HG03175 (cell line): ENCODE data around the gene OPRM1.
"Not testable (repeated sequence)": the region's sequence is repeated elsewhere in the genome, so short reads cannot be mapped to it uniquely, and the experiment has no call there.

Source experiments
- ATAC-seq: cut with Tn5 transposase; IDR thresholded peaks from one replicate; pipeline ENCODE4 v1.9.1; 2021; ENCODE audit warnings: mild to moderate bottlenecking, moderate library complexity; ENCODE audit not compliant: unreplicated experiment

The OPRM1 gene

GRCh38 chr6:154039231-154039842 is at the start of gene OPRM1:
Gene OPRM1 (plus strand): TSS chr6:154039240. CDS start chr6:154039545, 305 bp downstream.
- no peak for ATAC-seq

DNA sequence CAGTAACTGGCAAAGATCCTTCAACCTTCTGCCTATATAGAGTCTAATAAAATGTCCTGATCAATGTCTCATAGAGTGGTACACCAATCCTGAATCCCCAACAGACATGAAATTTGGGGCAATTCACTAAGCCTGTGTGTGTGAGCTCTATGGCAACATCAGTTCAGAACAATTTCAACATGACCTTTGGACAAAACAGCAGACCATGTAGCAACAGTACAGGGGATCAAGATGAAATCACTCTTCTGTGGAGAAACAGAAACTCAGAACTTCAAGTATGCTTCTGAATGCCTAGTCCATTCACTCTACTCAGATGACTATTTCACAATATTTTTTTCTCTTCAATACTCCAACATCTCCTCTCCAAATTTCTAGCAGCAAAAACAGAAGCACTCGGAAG is 49.1 kb upstream of the OPRM1 start:
- ATAC-seq: no peak

DNA sequence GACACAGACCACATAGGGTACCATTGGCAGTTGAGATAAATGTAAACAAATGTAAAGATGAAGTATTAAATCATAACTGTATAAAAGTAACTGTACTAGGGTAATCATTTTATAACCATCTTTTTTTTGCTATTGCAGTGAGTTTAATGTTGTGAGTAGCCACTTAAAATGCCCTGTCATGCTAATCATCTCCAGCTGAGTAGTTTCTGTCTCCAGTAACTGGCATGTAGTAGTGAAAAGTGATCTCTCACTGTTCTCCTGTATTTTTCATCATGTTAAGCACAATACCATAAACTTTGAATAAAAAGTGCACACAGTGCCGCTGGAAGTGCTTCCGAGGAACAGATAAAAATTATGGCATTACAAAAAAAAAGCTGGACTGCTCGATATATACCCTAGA is 45.0 kb upstream of the OPRM1 start:
- ATAC-seq: no peak

DNA sequence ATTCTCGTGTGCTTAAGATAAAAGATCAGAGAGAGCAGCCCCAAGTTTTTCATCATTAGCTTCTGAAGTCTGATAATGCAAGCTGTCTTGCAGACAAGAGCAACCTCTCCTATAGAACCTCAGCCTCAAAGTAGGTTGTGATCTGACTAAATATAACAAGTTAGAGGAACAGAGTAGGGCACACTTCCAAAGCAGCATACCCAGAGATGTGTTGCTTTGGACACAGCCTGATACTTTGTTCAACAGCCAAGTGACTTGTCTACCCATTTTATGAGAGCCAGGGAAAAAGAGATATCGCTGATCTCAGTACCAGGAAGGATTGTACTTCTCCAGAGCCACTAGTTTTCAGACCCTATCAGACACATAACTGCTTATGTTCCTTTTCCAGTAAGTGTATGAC is 44.2 kb upstream of the OPRM1 start:
- no peak for ATAC-seq

GRCh38 chr6:153997221-153997620 is 41.8 kb upstream of the OPRM1 start:
- no peak for ATAC-seq

DNA sequence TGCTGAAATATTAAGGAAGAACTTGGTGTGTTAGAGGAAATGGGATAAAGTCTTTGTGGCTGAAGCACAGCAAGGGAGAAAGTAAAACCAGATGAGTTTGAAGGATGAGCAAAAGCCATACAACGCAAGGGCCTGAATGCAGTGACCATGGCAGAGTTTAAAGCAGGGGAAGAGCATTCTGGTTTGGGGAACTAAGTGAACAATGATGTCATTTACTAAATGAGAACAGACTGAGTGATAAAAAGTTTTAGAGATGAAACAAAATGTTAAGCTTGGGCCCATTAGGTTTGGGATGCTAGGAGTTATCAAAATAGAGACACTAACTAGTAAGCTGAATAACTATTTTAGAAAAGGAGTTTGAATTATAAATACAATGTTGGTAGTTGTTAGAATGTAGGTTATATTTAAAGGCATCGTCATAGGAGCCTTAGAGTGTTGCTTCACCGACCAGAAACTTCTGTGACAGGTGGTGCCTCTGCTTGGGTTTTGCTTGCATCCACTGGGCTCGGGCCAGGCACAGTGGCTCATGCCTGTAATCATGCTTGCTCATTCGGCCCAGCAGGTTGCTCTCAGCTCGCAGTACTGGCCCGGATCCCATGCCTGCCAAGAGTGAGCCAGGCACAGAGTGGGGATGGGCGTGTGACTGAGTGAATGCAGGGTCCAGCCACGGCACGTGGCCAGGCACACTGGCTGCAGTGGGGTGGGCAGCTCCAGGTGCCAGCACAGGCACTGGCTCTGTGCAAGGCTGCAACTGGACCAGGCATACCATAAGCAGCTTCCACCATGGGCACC is 37.4 kb upstream of the OPRM1 start:
- no peak for ATAC-seq

- ATAC-seq: no peak
Observed at GRCh38 chr6:154002894-154003293, 36.1 kb upstream of the OPRM1 start.

DNA sequence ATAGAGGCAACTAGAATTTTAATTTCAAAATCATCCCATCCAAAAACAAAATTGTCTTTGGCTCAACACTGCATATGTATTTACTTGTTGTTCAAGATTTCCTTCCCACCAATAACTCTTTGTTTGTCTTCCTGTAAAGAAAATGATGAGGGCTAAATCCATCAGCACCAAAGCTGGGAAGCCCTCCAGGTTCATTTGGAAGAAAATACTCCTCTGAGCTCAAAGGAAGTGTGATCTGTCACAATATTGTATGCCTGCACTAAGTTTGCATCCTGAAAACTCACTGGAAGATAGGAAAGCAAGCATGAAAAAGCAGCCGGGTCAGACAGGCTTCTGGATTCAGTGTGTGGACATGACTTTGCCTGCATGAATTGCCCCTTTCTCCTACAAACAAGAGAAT is 28.7 kb upstream of the OPRM1 start:
- no peak for ATAC-seq

GRCh38 chr6:154012852-154013251 is 26.2 kb upstream of the OPRM1 start:
- no peak for ATAC-seq

GRCh38 chr6:154017786-154018185 is 21.3 kb upstream of the OPRM1 start:
- ATAC-seq: no peak

- ATAC-seq: no peak
Observed at GRCh38 chr6:154030646-154031045, 8.4 kb upstream of the OPRM1 start.

- no peak for ATAC-seq
Observed at GRCh38 chr6:154041001-154041400, 2.0 kb downstream of the OPRM1 start.

DNA sequence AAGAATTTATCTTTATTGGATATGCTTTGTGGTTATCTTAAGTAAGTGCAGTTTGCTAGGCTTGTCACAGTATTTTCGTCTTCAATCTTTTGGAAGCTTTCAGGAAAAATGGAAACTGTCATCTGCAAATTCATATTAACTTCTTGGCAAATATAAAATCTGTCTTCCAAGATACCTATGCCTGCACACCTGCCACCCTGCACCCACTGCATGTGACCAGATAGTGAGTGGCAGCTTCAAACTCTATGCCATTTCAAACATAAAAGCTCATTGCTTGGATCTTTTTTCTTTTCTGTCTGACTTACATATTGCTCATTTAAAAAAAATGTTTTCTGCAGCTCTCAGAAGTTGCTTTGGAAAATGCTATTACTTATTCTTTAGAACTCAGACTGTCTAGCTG is 14.1 kb downstream of the OPRM1 start:
- no peak for ATAC-seq

DNA sequence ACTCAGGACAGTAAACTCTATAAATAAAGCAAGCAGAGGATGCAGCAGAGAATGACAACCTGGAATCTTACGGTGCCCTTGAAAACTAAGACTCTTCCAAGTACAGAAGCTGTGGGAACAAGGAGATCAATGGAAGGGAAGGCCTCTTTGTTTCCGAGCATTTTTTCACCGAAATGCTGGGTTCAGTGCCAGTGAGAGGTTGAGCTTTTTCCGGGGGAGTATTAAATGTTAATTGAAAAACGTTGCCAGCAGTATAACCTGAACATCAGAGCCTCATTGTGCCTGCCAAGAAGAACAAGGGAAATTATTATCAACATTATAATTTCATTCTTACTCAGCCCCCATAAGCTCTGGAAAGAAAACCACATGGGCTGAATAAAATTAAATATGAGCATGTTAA is 17.5 kb downstream of the OPRM1 start:
- no peak for ATAC-seq

DNA sequence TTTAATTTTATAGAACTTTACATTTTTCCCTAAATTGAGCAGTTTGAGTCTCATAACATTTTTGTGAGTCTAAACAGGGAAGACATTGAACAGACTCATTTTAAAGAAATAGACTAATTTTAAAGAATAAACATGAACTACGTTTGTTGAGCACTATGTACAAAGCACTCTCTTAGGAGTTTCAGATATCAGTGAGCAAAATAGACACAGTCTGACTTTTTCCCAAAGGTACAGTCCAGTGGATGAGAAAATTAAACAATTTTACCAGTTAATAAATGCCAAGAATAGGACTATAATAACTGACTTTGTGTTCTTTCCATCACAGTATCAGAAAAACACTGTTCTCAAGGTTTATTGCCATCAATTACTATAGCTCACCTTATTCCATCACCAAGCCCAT is 18.1 kb downstream of the OPRM1 start:
- ATAC-seq: no peak

DNA sequence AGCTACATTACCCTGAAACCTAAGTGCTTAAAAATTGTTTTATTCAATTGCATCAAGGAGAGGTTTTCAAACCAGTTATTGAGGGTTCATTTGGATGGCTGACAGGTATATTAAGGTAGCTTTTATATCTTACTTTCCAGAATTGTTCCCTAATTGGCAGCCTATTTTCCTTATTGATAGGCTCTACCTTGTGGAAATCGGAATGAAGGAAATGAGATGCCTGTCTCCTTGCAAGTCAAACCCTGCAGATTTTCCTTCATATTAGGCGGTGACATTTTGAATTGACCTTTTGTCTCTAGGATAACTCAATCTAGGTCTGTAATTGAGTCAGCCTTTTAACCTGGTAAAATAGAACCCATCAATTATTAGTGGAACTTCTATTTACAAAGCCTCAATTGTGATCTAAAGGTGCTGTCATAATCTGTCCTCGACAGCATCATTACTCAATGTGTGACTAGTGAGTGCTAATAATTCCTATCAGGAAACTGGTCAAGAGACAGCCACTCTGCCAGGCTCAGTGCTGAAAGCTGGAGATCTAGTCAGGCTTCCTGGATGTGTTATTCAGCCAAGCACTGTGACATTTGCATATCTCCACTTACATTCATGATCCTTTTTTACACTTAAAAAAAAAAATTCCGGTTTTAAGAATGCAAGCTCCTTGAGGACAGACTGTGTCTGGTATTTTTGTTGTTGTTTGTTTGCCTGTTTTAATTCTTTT is 20.1 kb downstream of the OPRM1 start:
- no peak for ATAC-seq

GRCh38 chr6:154060076-154060475 is 21.0 kb downstream of the OPRM1 start:
- no peak for ATAC-seq

GRCh38 chr6:154070041-154070440 is 31.0 kb downstream of the OPRM1 start:
- no peak for ATAC-seq

- peak; percentile 64 for ATAC-seq
Observed at GRCh38 chr6:154070657-154071056, 31.6 kb downstream of the OPRM1 start.

GRCh38 chr6:154071236-154071635 is 32.2 kb downstream of the OPRM1 start:
- ATAC-seq: peak; percentile 23

DNA sequence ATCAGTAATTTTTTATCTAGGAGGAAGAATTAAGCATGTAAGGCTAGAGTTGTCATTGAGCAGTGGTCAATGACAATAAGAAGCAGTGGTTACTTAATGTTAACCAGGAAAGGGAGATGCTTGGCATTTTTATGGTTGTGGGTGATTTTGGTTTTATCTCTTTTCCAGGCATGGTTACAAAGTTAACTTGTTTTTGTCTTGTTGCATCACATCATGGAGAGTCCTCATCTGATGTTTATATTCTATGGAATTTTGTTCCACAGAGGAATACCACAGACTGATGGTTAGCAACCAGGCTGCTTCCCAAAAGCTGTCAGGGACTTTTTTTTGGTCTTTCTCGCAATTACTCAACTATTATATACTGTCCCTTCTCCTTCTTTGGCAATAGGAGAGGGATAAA is 32.7 kb downstream of the OPRM1 start:
- ATAC-seq: no peak

DNA sequence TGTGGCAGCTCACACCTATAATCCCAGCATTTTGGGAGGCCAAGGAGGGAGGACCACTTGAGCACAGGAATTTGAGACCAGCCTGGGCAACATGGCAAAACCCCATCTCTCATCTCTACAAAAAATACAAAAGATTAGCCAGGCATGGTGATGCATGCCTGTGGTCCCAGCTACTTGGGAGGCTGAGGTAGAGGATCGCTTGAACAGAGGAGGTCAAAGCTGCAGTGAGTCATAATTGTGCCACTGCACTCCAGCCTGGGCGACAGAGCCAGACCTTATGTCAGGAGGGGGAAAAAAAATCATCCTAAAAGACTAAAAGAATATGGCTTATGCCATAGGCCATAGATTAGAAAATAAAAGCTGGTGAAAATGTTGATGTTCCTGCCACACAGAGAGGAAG is 39.6 kb downstream of the OPRM1 start:
- ATAC-seq: not testable (repeated sequence)
